H1 (cell line): ENCODE measurements around the gene NCEH1.

ENCODE experiments used
- CTCF ChIP-seq, 3 experiments: IDR thresholded peaks; 1 replicate in 2 of 3; 2 replicates in 1 of 3; pipeline versions ENCODE4 v1.5.1 to v1.6.1; 2011; ENCODE audit warnings: low read length in 3 of 3, mild to moderate bottlenecking in 3 of 3, inconsistent platforms in 2 of 3, low read depth in 1 of 3, moderate library complexity in 1 of 3; ENCODE audit not compliant: insufficient read depth in 1 of 3; ENCODE audit errors: control extremely low read depth in 1 of 3
- EGR1 ChIP-seq: IDR thresholded peaks from 2 replicates; pipeline ENCODE4 v1.6.1; 2011; ENCODE audit warnings: low read depth, low read length, borderline replicate concordance
- EP300 ChIP-seq, 2 experiments: IDR thresholded peaks; 1 replicate in 1 of 2; 2 replicates in 1 of 2; pipeline ENCODE4 v1.6.1; 2011 to 2012; ENCODE audit warnings: low read depth in 2 of 2, low read length in 2 of 2, mild to moderate bottlenecking in 2 of 2, borderline replicate concordance in 1 of 2, inconsistent platforms in 1 of 2, moderate library complexity in 1 of 2
- JUN ChIP-seq: IDR thresholded peaks from 2 replicates; pipeline ENCODE4 v1.6.1; 2011; ENCODE audit warnings: low read depth, mild to moderate bottlenecking, improper control_type of control experiment, low read length
- KDM1A ChIP-seq: fragments of 200-600, 300-600 bp; sonication (generic); IDR thresholded peaks from 2 replicates; pipeline ENCODE4 v1.7.1; 2016; ENCODE audit warnings: mild to moderate bottlenecking, low read length, borderline replicate concordance
- MAFK ChIP-seq: IDR thresholded peaks from 2 replicates; pipeline ENCODE4 v1.6.1; 2012; ENCODE audit warnings: low read depth, mild to moderate bottlenecking, improper control_type of control experiment, low read length
- POLR2A ChIP-seq, 2 experiments: IDR thresholded peaks; 1 replicate in 1 of 2; 2 replicates in 1 of 2; pipeline ENCODE4 v1.6.1; 2011; ENCODE audit warnings: low read depth in 2 of 2, low read length in 2 of 2, mild to moderate bottlenecking in 2 of 2; ENCODE audit errors: control extremely low read depth in 1 of 2
- POLR2AphosphoS5 ChIP-seq: IDR thresholded peaks from 2 replicates; pipeline ENCODE4 v1.6.1; 2011; ENCODE audit warnings: low read depth, low read length
- RAD21 ChIP-seq, 2 experiments: IDR thresholded peaks in 1 of 2; conservative IDR thresholded peaks in 1 of 2; 2 replicates each; pipeline ENCODE4 v1.6.1; 2011; ENCODE audit warnings: low read depth in 2 of 2, low read length in 2 of 2, improper control_type of control experiment in 1 of 2, inconsistent platforms in 1 of 2, mild to moderate bottlenecking in 1 of 2, moderate library complexity in 1 of 2
- SIX5 ChIP-seq: IDR thresholded peaks from 2 replicates; pipeline ENCODE4 v1.6.1; 2011; ENCODE audit warnings: mild to moderate bottlenecking, low read depth, low read length
- SP2 ChIP-seq: IDR thresholded peaks from 2 replicates; pipeline ENCODE4 v1.6.1; 2012; ENCODE audit warnings: mild to moderate bottlenecking, low read length, inconsistent platforms
- YY1 ChIP-seq: IDR thresholded peaks from 2 replicates; pipeline ENCODE4 v1.6.1; 2011; ENCODE audit warnings: low read depth, mild to moderate bottlenecking, low read length
- ZNF274 ChIP-seq: IDR thresholded peaks from 2 replicates; pipeline ENCODE4 v1.7.0; 2012; ENCODE audit warnings: low read length, borderline replicate concordance; ENCODE audit errors: extremely low read depth
- TF ChIP-seq, protein P1 (sequence below): IDR thresholded peaks from 2 replicates; pipeline ENCODE4 v1.6.1; 2011; ENCODE audit warnings: low read length, improper control_type of control experiment

- no peak for TF ChIP-seq CTCF (IDR thresholded peaks at IDR 0.05; ENCODE audit: control extremely low read depth in 1 of 3, insufficient read depth in 1 of 3, low read depth in 1 of 3, low read length in 3 of 3)
- TF ChIP-seq JUN: no peak
- no peak for TF ChIP-seq ZNF274
- TF ChIP-seq SP2: no peak
- no peak for TF ChIP-seq EGR1
- TF ChIP-seq MAFK: no peak
- no peak for TF ChIP-seq POLR2A (IDR thresholded peaks at IDR 0.05; ENCODE audit: control extremely low read depth in 1 of 2, low read depth in 2 of 2, low read length in 2 of 2)
- no peak for TF ChIP-seq EP300 (IDR thresholded peaks at IDR 0.05; ENCODE audit: borderline replicate concordance in 1 of 2, low read depth in 2 of 2, low read length in 2 of 2)
- TF ChIP-seq KDM1A: no peak
- no peak for TF ChIP-seq SIX5
- no peak for TF ChIP-seq YY1
- TF ChIP-seq POLR2AphosphoS5: no peak
- TF ChIP-seq RAD21 (IDR thresholded peaks at IDR 0.05 in 1 of 2, conservative IDR thresholded peaks at IDR 0.05 in 1 of 2; ENCODE audit: low read depth in 2 of 2, low read length in 2 of 2): no peak
- TF ChIP-seq, protein P1, sequence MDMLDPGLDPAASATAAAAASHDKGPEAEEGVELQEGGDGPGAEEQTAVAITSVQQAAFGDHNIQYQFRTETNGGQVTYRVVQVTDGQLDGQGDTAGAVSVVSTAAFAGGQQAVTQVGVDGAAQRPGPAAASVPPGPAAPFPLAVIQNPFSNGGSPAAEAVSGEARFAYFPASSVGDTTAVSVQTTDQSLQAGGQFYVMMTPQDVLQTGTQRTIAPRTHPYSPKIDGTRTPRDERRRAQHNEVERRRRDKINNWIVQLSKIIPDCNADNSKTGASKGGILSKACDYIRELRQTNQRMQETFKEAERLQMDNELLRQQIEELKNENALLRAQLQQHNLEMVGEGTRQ: no peak
These were observed 22.3 kb downstream of the NCEH1 start for GRCh38 chr3:172688588-172688987.
